ENCODE data around the gene ARMC7.
"Not testable (repeated sequence)": the region's sequence is repeated elsewhere in the genome, so short reads cannot be mapped to it uniquely, and the experiment has no call there.

The ARMC7 gene

GRCh38 chr17:75137762-75138161 lies 28.0 kb downstream of the ARMC7 start:
- DNase-seq; intact Hi-C loops (cut with DNase I): not testable (repeated sequence)

GRCh38 chr17:75138519-75138918 lies 28.8 kb downstream of the ARMC7 start:
- no peak for DNase-seq

GRCh38 chr17:75142236-75142971 lies 32.6 kb downstream of the ARMC7 start:
- intact Hi-C loops (cut with DNase I) = no loop called here
- no peak for DNase-seq

More at GRCh38 chr17:75138519-75138918, 28.8 kb downstream of the ARMC7 start:
- intact Hi-C loops (cut with DNase I) = no loop called here

GRCh38 chr17:75144816-75145512 lies 35.2 kb downstream of the ARMC7 start:
- DNase-seq = peak in 1 of 42 donors; percentile 12
- intact Hi-C loops (cut with DNase I) = no loop called here

- DNase-seq = no peak
- intact Hi-C loops (cut with DNase I) = no loop called here
Observed at GRCh38 chr17:75146592-75146991, 36.8 kb downstream of the ARMC7 start.

GRCh38 chr17:75147878-75148546 lies 38.2 kb downstream of the ARMC7 start:
- intact Hi-C loops (cut with DNase I) = no loop called here

GRCh38 chr17:75151930-75152329 lies 42.2 kb downstream of the ARMC7 start:
- DNase-seq = no peak
- intact Hi-C loops (cut with DNase I) = loop anchor here (5.0 kb wide), 1 partner anchor 35 kb away; no protein-coding TSS in a partner anchor

More at GRCh38 chr17:75147878-75148546, 38.2 kb downstream of the ARMC7 start:
- DNase-seq = peak in 1 of 42 donors; percentile 18

GRCh38 chr17:75152523-75152921 lies 42.8 kb downstream of the ARMC7 start:
- no peak for DNase-seq
- intact Hi-C loops (cut with DNase I) = loop anchor here (5.0 kb wide), 1 partner anchor 35 kb away; no protein-coding TSS in a partner anchor

- intact Hi-C loops (cut with DNase I) = loop anchor here (5.0 kb wide), 1 partner anchor 36 kb away; no protein-coding TSS in a partner anchor
- DNase-seq = peak in 25 of 42 donors; percentile 10 to 57 (median 29)
Observed at GRCh38 chr17:75152922-75153779, 43.4 kb downstream of the ARMC7 start.

GRCh38 chr17:75153780-75154194 lies 44.0 kb downstream of the ARMC7 start:
- intact Hi-C loops (cut with DNase I) = loop anchor here (5.0 kb wide), 1 partner anchor 36 kb away; no protein-coding TSS in a partner anchor
- peak in 22 of 42 donors; percentile 6 to 53 (median 24) for DNase-seq

GRCh38 chr17:75154195-75155106 lies 44.7 kb downstream of the ARMC7 start, which contains the start of gene JPT1:
Gene JPT1, minus strand, starts transcription at chr17:75154512. Its CDS starts 115 bp downstream, at chr17:75154397.
- intact Hi-C loops (cut with DNase I) = loop anchor here (5.0 kb wide), 1 partner anchor 37 kb away; no protein-coding TSS in a partner anchor
- DNase-seq = peak; percentile 91 to 99 (median 96)

- DNase-seq = no peak
- intact Hi-C loops (cut with DNase I) = no loop called here
Observed at GRCh38 chr17:75155191-75155601, 45.4 kb downstream of the ARMC7 start.

- DNase-seq; intact Hi-C loops (cut with DNase I): not testable (repeated sequence)
Observed at GRCh38 chr17:75158480-75158879, 48.7 kb downstream of the ARMC7 start.

- intact Hi-C loops (cut with DNase I) = no loop called here
- DNase-seq = peak in 1 of 42 donors; percentile 22
Observed at GRCh38 chr17:75159196-75160031, 49.6 kb downstream of the ARMC7 start.

GRCh38 chr17:75160211-75160610 lies 50.4 kb downstream of the ARMC7 start:
- DNase-seq = no peak
- intact Hi-C loops (cut with DNase I) = no loop called here

GRCh38 chr17:75163074-75163473 lies 53.3 kb downstream of the ARMC7 start:
- intact Hi-C loops (cut with DNase I) = no loop called here
- no peak for DNase-seq

Measured in head of caudate nucleus (tissue), 42 donors.